CD4-positive, alpha-beta T cell treated with Interleukin-17A for 1 hour (primary cell): Measurements from ENCODE around the gene NCAM2.

ENCODE experiments used
- DNase-seq: peaks from one replicate; pipeline ENCODE4 v3.0.0-alpha.2; 2020

The NCAM2 gene

DNA sequence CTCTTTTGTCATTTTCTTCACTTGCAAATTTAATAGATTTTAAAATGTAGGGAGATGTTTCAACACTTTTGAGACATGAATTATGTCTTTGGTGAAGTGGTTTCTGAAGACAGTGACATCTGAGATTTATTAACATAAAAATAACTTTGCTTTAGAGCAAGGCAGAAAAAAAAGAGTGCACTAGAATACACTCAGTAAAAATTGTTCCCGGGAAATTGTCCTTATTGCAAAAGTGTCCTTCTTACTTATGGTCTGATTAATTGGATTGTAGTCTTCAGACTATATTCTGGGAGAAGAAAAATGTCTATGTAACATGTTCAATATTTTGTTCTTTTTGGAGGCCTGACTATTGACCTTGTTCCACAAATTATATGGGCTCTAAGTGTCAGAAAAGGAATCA, 468.5 kb downstream of the NCAM2 start:
- no peak for DNase-seq

DNA sequence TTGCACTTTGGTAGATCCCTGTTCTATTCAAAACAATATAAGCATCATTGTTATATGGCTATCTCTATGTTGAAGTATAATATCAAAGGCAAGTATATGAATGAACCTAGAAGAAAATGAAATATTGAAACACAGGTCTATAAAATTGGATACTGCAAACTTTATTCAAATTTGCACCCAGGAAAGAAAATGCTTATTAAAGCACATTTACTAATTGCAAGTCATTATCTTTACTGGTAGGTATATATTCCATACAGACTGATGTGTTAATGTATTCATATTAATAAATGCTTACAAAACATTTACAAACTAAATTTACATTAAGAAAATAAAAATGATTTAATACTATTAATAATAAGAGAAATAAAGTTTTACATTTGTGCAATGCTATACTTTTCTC, 469.8 kb downstream of the NCAM2 start:
- DNase-seq, result no peak

DNA sequence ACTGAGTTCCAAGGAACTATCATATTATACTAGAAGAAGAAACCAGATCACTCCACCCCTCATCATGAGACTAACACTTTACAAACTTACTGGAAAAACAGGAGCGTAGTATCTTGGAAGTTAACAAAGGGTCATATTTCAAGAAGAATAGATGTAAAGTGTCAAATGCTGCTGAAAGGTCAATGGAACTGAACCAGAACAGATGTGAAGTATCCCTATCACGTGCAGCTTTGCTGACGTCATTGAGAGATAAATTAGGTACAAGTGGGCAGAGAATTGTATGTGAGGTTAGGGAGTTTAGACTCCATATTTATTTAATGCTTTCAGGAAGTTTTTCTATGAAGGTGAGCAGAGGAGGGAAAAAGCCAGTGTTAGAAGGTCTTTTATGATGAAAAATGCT, 483.0 kb downstream of the NCAM2 start:
- no peak for DNase-seq

DNA sequence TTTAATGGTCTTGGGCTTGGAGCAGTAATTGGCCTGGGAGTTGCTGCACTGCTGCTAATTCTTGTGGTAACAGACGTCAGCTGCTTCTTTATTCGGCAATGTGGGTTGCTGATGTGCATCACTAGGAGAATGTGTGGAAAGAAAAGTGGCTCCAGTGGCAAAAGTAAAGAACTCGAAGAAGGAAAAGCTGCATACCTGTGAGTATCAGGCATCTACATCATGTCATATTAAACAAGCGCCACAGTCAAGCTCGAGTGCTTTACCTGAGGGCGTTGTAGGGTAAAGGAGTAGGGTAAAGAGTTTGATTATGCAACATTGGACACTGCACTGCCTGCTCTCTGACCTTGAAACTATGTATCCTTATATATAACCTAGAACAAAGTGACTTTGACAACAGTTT, 510.6 kb downstream of the NCAM2 start:
- no peak for DNase-seq

DNA sequence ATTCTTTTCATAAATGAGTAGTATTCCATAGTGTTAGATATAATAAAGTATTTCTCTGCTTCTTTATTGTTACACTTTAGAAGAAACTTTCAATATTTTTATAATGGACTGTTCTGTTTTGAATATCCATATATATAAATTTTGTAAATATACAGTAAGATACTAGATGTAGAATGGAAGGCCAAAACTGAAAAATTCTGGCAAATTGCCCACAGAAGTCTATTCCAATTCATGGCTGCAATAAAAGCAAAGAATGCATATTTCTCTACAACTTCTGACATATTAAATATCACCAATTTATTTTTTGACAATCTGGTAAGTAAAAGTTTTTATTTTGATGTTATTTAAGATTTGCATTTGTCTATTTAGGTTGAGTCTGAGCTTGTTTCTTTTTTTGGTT, 532.5 kb downstream of the NCAM2 start:
- no peak for DNase-seq

DNA sequence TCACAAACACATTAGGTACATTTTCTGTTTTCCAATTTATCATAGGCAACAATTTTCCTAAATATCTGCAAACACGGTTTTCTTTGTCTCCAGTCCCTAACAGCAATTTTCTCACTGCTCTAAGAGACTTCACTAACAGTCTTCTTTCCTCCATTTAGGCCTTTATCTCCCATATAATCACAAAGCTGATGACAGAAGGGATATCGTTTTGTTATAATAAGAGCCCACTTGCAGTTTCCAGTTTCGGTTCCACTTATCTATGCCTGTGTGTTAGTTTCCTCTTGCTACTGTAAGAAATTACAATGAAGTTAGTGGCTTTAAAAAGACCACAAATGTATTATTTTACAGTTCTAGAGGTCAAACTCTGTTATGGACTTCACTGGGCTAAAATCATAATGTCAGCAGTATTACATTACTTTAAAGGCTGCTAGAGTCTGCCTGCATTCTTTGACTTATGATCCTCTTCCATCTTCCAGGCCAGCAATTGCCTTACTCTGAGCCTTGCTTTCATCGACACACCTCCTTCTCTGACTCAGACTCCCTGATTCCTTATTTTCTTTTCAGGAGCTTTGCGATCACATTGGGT, 549.3 kb downstream of the NCAM2 start:
- DNase-seq, result no peak

DNA sequence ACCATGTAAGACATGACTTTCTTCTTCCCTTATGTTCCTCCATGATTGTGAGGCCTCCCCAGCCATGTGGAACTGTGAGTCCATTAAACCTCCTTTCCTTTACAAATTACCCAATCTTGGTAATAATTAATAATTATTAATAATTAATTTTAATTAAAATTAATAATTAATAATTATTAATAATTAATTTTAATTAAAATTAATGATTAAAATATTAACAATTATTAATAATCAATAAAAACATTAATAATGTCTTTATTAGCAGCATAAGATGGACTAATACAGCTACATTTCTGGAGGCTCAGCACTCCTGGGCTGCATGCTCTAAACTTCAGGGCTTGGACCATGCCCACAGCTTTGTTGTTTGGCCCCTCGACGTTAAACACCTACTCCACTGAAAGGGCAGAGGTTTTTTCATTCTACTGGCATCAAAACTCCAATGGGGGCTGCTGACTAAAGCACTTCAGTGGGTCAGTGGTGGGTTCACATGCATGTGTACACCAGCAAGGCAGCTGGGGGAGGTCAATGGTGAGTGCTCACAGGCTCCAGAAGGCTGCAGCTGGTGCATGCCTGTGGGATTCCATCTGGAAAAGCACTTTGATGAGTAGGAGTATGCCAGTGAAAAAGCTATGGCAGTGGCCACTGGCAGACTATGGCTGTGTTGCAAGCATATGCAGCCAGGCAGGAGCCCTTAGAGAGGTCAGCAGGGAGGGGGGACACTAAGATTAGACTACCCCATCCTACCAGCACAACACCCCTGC, 561.3 kb downstream of the NCAM2 start:
- no peak for DNase-seq
